Heart left ventricle (tissue), 13 donors: Measurements from ENCODE around the gene ZNF423.

Experiments used
- POLR2A ChIP-seq, 2 donors: fragments of 450-650 bp; IDR thresholded peaks; one replicate each; pipeline ENCODE4 v1.6.1; 2017; ENCODE audit warnings: antibody characterized with exemption in 2 of 2, mild to moderate bottlenecking in 2 of 2, moderate library complexity in 2 of 2
- TF ChIP-seq, protein P1 (sequence below), 12 donors: fragments of 200-600 bp; sonication (generic) in 4 of 12; IDR thresholded peaks; one replicate each; pipeline versions ENCODE4 v1.5.0 to v1.8.0; 2018 to 2022; ENCODE audit warnings: antibody characterized with exemption in 12 of 12, mild to moderate bottlenecking in 5 of 12
- donor health status: ischemic (EF 13 %, LVEDD 7.1; RV severe dilation, severe dysfunction).
- donor health status: DM: no; HTN: yes; CAD: no.
- donor health status: DM: no; HTN: no; CAD: no.
- donor health status: ischemic (EF 25% LVEDD 6.9; RV normal size, moderate dysfunction).
- donor health status: ischemic (EF 25% LVEDD 5.7; RV mildly dilated, moderate dysfunction).
- donor health status: ischemic (EF 35%, LVEDD 5.7; RV mildly dilated, moderate dysfunction).
- donor health status: nonischemic (EF 11% LVEDD 7.7; RV severe dilation, severe dysfunction).
- donor health status: DM: yes; HTN: yes; CAD: no.
- donor health status: PGD.
- donor health status: ischemic (EF 29% LVEDD 5.4; RV normal size, mild dysfunction).
- donor health status: nonischemic (EF 23%, LVEDD 6.1; RV moderate dilation, normal function).

DNA sequence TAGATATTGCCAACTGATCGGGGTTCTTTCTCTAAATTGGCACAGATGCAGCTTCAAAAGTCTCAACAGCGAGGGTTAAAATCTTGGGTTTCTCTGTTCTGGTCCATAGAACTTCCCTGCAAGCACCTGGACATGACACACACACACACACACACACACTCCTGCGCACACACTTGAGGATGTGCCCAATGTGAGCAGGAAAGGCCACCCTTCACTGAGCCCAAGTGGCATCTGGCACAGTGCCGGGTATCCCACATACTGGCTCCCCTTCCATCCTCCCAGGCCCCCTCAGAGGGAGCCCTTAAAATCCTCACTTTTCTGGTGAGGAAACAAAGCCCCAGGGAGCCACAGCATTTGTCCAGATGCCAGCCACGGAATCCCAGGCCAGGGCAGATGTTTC is 55.5 kb downstream of the ZNF423 start:
- TF ChIP-seq, protein P1, sequence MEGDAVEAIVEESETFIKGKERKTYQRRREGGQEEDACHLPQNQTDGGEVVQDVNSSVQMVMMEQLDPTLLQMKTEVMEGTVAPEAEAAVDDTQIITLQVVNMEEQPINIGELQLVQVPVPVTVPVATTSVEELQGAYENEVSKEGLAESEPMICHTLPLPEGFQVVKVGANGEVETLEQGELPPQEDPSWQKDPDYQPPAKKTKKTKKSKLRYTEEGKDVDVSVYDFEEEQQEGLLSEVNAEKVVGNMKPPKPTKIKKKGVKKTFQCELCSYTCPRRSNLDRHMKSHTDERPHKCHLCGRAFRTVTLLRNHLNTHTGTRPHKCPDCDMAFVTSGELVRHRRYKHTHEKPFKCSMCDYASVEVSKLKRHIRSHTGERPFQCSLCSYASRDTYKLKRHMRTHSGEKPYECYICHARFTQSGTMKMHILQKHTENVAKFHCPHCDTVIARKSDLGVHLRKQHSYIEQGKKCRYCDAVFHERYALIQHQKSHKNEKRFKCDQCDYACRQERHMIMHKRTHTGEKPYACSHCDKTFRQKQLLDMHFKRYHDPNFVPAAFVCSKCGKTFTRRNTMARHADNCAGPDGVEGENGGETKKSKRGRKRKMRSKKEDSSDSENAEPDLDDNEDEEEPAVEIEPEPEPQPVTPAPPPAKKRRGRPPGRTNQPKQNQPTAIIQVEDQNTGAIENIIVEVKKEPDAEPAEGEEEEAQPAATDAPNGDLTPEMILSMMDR (IDR thresholded peaks at IDR 0.05), result no peak
- no peak for TF ChIP-seq POLR2A (IDR thresholded peaks at IDR 0.05)
